AG09319 (cell line): ENCODE measurements around the gene TRMT112.

ENCODE experiments used
- DNase-seq: peaks from one replicate; pipeline ENCODE4 v3.0.0-alpha.2; 2010; ENCODE audit warnings: low read depth; ENCODE audit errors: extremely low read depth
- TF ChIP-seq, protein P1 (sequence below): IDR thresholded peaks from 2 replicates; pipeline ENCODE4 v1.5.1; 2011; ENCODE audit warnings: low read depth, mild to moderate bottlenecking, inconsistent platforms, low read length, moderate library complexity

TRMT112 gene

DNA sequence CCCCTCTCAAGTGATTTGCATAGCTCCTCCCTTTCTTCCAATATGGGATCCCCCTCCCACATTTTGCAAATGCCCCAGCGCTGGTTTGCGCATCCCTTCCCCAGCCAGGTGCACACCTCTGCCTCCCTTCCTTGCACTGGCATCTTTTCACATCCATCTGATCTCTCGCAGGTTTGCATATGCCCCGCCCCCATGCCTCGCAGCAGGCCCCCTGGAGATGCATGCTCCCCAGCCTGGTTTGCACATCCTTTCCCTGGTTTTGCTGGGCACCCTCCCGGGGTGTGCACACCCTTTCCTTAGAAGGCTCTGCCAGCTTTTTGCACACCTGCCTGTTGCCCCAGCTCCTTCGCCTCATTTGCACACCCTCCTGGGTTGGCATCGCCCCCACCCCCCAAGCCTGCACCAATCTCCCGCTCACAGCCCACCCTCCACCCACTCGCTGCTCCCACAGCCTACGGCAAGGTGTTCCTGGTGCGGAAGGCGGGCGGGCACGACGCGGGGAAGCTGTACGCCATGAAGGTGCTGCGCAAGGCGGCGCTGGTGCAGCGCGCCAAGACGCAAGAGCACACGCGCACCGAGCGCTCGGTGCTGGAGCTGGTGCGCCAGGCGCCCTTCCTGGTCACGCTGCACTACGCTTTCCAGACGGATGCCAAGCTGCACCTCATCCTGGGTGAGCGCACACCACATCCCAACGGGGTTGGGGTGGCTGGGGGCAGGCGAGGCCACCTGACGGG, 42.5 kb upstream of the TRMT112 start:
- DNase-seq, result no peak
- TF ChIP-seq, protein P1, sequence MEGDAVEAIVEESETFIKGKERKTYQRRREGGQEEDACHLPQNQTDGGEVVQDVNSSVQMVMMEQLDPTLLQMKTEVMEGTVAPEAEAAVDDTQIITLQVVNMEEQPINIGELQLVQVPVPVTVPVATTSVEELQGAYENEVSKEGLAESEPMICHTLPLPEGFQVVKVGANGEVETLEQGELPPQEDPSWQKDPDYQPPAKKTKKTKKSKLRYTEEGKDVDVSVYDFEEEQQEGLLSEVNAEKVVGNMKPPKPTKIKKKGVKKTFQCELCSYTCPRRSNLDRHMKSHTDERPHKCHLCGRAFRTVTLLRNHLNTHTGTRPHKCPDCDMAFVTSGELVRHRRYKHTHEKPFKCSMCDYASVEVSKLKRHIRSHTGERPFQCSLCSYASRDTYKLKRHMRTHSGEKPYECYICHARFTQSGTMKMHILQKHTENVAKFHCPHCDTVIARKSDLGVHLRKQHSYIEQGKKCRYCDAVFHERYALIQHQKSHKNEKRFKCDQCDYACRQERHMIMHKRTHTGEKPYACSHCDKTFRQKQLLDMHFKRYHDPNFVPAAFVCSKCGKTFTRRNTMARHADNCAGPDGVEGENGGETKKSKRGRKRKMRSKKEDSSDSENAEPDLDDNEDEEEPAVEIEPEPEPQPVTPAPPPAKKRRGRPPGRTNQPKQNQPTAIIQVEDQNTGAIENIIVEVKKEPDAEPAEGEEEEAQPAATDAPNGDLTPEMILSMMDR, result no peak

DNA sequence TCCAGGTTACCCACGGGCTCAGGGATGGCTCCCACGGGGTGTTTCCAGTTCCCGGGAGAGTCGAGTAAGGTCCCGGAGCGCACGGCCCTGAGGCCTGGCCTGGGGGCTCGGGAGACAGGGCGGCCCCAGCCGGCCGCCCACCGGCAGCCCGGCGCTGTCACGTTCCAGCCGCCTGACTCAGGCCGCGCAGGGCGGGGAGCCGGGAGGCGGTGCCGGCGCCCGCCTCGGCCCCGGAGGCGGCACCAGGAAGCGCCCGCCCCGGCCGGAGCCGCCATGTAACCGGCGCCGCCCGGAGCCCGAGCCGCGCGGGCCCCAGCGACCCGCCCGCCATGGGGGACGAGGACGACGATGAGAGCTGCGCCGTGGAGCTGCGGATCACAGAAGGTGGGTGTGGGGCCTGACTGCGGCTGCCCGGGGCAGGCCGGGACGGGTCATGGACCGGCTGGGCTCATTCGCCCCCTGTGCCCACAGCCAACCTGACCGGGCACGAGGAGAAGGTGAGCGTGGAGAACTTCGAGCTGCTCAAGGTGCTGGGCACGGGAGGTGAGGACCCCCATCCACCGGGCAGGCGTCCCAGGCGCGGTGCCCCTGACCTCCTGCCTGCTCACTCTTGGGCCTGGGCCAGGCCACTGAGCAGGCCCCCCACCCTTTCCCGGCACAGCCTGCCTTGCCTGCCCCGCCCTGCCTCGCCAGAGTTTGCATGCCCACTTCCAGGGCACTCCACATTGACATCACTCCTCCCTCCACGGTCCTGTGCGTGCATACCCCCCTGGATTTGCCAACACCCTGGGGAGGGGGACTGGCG, 41.8 kb upstream of the TRMT112 start, which contains the start of gene RPS6KA4:
RPS6KA4 (plus strand) TSS at position 256 of the 805 bp plus-strand sequence; CDS start at position 330, 74 bp downstream.
- DNase-seq, result no peak

DNA sequence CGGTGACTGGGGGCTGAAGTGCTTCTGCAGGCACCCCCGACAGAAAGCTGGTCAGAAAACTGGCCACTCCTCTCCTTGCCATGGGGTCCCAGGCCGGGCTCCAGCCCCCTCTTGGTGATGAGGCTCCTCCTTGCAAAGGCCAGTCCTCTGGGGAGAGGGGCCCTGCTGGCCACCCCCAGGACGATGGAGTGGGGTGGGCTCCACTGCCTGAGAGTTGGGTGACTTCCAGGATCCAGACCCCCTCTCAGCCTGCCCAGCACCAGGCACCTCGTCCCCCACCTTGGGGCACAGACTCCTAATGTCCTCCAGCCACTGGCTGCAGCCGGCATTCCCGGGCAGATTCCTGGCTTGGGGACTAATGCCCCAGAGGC, 41.2 kb upstream of the TRMT112 start:
- no peak for DNase-seq
- TF ChIP-seq, protein P1, result no peak

More for the DNA sequence above, 41.8 kb upstream of the TRMT112 start, which contains the start of gene RPS6KA4:
- TF ChIP-seq, protein P1, result no peak

- TF ChIP-seq, protein P1, result no peak
- DNase-seq, result no peak
Observed at GRCh38 chr11:64357904-64358535, 40.7 kb upstream of the TRMT112 start.

DNA sequence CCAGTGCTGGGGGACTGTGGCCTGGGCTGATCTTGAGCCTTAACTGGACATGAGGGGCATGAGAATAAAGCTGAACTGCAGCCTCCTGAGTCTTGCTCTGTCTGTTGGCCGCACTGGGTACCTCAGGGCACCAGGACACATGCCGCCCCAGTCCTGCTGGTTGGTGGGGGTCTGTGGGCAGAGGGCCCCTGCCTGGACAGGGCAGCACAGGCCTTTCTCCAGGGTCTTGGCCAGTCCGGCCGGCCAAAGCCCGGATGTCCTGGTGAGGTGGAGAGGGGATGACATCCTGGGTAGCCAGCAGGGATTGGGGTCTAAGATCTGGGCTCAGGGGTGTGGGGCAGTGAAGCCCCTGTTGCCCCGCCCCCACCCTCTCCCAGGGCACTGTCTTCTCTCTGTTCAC, 40.1 kb upstream of the TRMT112 start:
- TF ChIP-seq, protein P1, result no peak
- no peak for DNase-seq

DNA sequence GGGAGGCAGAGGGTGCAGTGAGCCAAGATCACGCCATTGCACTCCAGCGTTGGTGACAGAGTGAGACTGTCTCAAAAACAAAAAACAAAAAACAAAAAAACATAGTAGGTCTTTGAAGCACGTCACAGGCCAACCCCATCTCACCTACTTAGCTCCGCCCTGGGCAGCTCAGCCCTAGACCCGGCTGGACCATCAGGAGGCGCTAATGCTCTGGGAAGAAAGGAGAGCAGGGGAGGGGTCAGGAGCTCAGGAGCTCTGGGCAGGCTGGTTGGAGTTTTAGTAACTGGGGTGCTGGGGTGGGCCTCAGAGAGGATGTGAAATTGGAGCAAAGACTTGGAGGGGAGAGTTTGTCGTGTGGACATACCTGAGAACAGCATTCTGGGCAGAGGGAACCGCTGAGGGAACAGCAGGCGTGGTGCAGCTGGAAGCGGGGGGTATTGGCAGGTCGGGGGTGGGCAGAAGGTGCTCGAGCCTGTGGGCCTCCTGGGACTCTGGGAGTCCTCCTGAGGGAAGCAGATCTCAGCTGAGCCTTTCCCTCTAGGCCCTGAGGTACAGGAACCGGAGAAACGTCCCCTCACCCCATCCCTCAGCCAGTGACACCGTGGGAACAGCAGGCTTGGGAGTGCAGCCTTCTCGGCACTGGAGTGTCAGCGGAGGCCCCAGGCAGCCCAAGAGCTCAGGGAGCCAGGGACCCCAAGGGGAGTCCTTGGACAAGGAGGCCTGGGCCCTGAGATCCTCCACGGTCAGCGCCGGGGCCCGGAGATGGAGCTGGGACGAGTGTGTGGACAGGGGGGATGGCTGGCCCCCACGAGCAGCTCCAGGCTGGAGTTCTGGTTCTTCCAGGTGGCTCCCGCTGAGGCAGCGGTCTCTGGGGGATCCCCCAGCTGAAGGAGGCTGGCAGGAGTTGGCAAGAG, 39.4 kb upstream of the TRMT112 start:
- DNase-seq, result no peak
- TF ChIP-seq, protein P1, result peak; percentile 35
